NCI-H774 (cell line): ENCODE data around the gene E4F1.
"Not testable (repeated sequence)": the region's sequence is repeated elsewhere in the genome, so short reads cannot be mapped to it uniquely, and the experiment has no call there.

Experiments used
- DNase-seq: peaks from one replicate; lab custom pipeline; 2025; lab: John Stamatoyannopoulos, UW

The E4F1 gene

GRCh38 chr16:2190002-2190658 lies 33.3 kb upstream of the E4F1 start:
- no peak for DNase-seq

DNA sequence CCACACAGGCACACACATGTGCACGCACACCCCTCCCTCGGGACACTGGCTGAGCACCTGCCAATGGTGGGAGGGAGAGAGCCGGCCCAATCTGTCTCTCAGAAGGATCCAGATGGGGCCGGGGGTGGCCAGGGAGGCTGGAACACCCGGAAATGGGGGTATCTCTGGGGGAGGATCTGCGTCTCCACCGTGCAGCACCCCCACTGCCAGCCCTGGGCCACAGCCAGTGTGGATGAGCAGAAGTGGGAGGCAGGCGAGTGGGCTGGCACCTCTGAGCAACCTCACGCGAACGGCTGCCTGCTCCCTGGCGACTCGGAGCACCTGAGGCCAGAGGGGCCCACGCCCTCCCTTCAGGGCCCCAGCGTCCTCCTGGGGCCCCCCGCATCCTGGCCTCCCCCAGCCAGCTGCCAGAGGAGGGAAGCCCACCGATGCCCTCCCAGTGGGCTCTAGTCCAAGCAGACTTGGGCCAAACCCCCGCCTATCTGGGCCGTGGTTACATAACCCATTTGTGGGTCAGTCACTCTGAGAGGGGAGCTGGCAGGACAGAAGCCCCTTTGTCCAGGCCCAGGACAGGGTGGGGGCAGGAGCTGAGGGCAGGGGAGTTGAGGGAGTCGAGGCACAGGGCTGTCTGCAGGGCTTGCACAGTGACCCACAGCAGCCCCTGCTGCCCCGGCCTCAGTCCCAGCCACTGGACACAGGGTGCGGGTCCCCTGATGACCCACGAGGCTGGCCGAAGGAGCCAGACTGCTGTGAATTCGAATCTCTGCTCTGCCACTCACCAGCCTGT lies 32.5 kb upstream of the E4F1 start:
- no peak for DNase-seq

DNA sequence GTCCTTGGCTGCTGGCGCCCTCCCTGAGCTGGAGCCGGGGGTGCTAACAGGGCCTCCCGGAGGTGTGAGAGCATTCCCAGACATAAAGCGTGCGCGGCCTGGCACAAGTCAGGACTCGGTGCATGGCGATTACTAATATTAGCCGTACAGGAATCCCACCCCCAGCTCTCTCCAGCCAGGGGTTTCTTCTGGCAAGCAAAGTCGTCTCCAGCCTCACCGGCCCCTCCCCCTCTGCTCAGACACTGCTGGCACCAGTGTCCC lies 32.0 kb upstream of the E4F1 start:
- no peak for DNase-seq

DNA sequence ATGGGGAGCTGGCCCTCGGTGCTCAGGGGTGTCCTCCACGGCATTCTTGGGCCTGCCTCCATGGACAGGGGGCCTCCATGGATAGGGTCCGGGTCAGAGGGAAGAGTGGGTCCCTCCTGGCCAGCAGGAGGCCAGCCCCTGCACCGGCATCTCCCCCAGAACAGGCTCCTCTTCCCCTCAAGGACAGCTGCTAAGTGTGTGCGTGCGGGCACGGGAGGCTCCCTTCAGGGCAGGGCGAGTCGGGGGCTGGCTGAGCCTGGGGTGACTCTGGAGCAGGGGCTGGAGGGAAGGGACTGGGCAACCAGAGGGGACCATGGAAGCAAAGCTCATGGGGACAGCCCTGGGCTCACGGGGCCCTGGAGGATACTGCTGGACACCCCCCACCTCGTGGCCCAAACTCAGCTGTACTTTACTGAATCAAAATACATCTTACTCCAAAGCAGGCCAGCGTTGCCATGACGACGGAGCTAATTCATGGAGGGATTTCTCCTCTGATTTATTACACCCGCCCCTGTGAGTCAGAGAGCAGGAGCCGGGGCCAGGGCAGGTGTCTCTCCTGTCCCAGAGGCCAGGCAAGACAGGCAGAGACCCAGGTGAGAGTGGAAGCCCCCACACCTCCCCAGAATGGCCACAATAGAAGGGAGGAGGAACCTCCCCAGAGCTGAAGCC lies 29.1 kb upstream of the E4F1 start:
- no peak for DNase-seq

GRCh38 chr16:2194852-2195321 lies 28.5 kb upstream of the E4F1 start:
- DNase-seq, result no peak

- DNase-seq, result no peak
Measured at GRCh38 chr16:2195322-2196161, 27.8 kb upstream of the E4F1 start.

- no peak for DNase-seq
Measured at GRCh38 chr16:2196162-2196980, 27.0 kb upstream of the E4F1 start, which contains the start of gene CASKIN1. CASKIN1 (minus strand) TSS chr16:2196605; CDS start chr16:2196432, 173 bp downstream.

DNA sequence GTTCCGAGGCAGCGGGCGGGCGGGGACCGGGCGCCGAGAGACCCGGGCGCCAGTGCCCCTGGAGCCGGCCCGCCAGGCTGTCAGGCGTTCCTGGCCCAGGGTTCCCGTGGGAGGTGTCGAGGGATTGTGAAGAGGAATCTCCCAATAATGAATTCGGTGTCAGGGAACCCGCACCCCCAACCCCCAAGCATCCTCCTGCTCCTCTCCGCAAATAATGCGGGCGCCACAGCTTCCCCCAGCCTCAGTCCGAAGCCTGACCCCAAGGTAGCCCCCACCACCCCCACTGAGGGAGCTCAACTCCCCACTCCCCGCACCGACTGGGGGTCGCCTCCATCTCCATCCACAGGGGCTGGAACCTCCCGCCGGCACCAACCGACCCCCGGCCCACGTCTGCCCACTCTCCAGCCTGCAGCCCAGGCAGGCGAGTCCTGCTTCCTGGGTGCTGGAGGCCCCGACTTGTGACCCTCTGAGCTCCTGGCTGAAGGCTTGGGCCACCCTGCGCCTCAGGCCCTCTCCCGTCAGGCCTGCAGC lies 26.3 kb upstream of the E4F1 start:
- no peak for DNase-seq

DNA sequence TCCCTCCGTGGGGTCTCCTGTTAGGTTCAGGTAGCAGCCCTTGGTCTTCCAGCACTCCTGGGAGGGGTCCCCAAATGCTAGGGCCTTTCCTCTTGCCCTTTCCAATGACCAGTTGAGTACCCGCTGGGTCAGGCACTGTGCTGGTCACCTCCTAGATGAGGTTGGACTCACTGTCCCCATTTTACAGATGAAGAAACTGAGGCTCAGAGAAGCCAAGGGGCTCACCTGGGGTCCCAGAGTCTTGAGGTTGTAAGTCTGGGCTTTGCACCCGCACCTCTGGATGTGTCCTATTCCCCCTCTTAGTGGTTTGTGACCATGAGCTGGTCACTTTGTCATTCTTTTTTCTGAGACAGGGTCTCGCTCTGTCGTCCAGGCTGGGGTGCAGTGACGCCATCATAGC lies 25.6 kb upstream of the E4F1 start:
- DNase-seq, result no peak

- DNase-seq, result no peak
Measured at GRCh38 chr16:2198283-2198682, 25.1 kb upstream of the E4F1 start.

- no peak for DNase-seq
Measured at GRCh38 chr16:2199095-2199494, 24.3 kb upstream of the E4F1 start.

DNA sequence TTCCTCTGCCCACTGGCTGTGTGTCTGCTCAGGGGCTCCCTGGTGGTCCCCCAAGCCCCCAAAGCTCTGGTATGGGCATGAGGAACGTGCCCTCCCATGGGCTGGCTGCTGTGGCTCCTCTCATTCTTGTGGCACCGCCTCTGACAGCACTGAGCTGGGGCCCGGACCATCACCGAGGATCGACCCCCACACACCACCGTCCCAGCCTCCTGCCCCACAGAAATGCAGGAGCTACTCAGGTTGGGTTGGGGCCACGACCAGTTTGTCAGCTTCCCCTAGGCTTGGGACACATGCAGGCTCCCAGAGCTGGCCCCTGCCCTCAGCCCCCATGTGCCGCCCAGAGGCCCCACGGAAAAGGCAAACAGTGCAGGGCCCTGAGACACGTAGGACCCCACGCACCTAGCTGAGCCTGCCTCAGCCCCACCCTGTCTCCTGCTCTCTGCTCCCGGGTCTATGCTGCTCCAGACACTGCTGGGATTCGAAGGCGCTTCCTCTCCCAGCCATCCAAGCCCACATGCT lies 23.7 kb upstream of the E4F1 start:
- DNase-seq, result no peak

DNA sequence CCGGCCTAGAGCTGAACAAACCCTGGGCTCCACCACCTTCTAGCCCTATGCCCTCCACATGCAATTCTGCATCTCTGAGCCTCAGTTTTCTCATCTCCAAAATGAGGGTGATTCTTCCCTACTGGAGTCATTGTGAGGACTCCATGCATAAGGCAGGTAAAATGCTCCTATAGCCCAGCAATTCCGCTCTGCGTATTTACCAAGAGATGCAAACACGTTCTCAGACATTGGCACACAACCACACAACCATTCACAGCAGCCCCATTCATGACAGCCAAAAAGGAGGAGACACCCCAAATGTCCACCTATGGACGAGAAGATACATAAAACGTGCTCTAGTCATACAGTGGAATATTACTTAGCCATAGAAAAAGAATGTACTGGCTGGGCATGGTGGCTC lies 23.1 kb upstream of the E4F1 start:
- no peak for DNase-seq

GRCh38 chr16:2203119-2203688 lies 20.2 kb upstream of the E4F1 start:
- not testable (repeated sequence) for DNase-seq

DNA sequence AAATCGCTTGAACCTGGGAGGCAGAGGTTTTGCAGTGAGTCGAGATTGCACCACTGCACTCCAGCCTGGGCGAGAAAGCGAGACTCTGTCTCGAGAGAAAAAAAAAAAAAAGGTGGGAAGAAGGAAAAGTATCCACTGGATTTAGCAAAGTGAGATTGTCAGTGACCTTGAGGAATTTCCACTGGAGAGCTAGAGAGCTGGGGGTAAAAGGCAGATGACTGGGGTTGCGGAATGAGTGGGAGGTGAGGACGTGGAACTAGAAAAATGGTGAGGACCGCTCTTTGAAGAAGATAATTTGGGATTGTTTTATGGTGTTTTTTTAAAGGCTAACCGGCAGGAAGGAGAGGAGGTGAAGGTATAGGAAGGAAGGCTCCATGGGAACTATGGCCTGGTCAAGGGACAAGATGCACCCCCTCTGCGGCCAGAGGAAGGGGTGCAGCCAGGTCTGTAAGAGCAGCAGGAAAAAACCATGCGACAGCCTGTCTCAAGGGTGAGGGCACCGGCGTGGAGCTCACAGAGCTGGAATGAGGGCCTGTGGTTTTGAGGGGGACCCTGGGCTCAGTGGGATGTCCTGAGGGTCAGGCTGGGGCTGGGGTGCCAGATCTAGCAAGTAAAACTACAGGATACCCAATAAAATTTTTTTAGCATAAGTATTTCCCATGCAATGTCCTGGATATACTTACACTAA lies 18.8 kb upstream of the E4F1 start:
- no peak for DNase-seq

DNA sequence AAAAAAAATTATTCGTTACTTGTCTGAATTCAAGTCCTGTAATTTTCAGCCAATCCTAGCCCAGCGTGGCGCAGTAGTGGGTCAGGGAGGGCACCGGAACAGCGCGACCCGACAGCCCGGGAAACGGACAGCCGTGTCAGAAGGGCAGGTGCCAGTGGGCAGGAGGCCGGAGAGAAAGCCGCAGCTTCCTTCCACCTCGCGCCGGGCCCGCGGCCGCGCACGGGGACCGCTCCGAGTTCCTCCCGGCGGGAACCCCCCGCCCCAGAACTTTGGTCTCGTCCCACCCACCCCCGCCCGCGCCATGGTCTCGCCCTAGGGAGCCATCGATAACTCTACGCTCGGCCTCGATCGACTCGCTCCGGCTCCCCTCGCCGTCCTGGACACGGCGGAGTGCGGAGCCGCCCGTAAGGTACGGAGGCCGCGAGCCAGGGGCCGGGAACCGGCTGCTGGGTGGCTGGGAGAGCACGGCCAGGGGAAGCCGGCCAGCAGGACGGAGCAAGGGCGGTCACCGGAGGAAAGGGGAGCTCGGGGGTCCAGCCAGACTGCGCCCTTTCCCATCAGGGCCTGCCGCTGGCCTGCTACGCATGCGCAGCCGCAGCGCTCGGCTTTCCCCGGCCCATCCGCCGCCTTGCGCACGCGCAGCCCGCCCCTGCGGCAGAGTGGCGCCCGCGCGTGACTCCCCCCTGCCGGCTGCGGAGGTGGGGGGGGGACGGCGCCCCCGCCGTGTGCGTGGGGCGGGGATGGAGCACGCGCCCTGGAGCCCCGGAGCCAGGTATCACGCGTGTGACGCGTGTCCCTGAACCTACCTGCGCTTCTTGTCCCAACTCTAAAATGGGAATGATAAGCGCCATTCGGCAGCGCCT lies 18.1 kb upstream of the E4F1 start, which contains the start of gene MLST8:
Gene MLST8, plus strand, starts transcription at position 351 of the 863 bp plus-strand sequence. CDS start 632 bp downstream, outside the sequence.
- peak; percentile 51 for DNase-seq

- no peak for DNase-seq
Measured at GRCh38 chr16:2205967-2206313, 17.5 kb upstream of the E4F1 start.

DNA sequence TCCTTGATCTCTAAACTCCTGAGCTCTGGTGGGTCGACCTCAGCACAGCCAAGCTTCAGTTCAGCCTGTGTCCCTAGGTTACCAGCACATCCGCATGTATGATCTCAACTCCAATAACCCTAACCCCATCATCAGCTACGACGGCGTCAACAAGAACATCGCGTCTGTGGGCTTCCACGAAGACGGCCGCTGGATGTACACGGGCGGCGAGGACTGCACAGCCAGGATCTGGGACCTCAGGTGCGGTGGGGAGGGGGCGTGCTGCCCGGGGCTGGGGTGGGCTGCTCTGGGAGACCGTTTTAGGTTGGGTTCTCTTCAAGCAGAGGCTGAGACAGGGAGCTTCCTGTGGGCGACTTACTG lies 17.0 kb upstream of the E4F1 start:
- no peak for DNase-seq
